ENCODE results near the gene BROX.
A peak's percentile ranks its signal among the peaks of the same experiment; 100 is the strongest.
"Not testable (repeated sequence)": the region's sequence is repeated elsewhere in the genome, so short reads cannot be mapped to it uniquely, and the experiment has no call there.

Gene BROX

DNA sequence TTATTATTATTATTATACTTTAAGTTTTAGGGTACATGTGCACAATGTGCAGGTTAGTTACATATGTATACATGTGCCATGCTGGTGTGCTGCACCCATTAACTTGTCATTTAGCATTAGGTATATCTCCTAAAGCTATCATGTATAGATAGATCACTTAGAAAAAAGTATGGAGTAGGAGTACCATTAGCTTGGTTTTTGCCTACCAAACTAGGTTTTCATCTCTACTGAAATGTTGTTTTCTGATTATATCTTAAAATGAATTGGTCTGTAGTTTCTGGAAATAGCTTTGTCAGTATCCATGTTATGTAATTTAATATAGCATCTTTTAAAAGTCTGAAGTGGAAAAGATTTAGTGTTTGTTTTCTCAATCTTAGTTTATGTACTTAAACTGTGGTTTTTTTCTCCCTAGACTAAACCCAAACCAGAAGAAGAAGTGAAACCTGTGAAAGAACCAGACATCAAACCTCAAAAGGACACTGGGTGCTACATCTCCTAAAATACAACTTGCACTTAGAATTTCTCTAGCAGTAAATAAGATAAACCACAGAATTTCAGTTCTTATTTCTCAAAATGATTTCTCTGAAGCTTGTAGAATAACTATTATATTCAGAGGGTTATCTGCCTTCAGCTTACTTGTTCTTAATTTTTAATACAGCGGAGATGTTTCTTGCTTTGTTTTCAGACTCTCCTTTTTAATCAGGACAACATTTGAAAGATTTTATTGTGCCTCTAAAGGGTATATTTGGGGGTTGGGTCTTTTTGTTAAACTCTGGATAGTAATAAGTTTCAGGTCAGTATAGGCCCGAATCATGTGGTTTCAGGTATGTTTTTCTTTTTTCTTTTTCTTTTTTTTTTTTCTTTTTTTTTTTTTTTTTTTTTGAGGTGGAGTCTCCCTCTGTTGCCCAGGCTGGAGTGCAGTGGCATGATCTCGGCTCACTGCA lies 20.1 kb downstream of the BROX start:
- no peak for DNase-seq

DNA sequence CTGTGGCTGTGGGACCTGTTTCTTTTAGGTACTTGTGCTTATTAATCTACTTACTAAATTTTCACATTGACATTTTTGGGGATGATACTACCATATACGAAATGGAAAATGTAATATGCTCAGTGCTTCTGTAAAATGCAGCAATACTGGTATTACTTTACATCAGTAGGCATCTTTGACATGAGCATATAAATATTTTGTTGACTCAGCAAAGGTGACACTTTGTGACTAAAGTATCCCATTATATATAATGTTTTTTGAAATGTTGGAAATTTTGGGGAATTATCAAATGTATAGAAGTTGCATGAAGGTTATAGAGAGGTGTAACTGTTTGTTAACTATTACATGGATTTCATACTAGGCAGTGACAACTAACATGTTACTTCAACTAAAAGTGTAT lies 22.4 kb downstream of the BROX start:
- no peak for DNase-seq

DNA sequence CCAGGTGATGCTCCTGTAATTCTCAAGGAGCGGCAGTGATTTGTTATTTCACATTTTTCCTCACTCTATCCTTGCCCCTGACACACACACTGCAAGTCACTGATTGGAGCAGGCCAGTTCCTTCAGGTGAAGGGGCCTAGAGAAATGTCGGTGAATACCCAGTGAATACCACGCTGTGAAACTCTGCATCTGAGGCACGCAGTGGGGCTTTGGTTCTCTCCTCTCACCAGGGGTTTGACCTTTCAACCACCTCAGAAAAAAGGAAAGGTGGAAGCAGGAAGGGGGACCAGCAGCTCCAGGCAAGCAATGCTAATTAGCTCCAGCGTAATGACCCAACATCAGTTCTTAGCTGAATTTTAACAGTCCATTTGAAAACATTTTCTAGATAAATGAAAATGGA lies 24.1 kb downstream of the BROX start:
- DNase-seq, result no peak

DNA sequence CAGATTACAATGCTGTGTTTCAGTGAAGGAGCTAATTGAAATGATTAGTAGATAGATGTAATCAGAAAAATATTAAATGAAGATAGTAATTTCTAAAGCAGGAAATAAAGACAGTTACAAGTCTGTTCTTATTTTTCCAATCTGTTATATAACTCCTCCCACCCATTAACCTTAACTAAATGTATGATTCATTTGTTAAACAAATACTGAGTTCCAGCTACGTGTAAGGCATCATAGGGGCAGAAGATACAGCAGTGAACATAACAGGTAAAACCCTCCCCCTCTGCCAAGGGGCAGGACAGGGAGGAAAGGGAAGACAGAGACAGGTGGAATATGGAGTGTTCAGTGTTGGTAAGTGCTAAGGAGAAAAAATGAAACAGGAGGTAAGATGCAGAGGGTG lies 24.6 kb downstream of the BROX start, which contains the start of gene FAM177B:
TSS of gene FAM177B (plus strand) at position 231 of the 400 bp plus-strand sequence. CDS start 9,344 bp downstream, outside the sequence.
- DNase-seq, result no peak

DNA sequence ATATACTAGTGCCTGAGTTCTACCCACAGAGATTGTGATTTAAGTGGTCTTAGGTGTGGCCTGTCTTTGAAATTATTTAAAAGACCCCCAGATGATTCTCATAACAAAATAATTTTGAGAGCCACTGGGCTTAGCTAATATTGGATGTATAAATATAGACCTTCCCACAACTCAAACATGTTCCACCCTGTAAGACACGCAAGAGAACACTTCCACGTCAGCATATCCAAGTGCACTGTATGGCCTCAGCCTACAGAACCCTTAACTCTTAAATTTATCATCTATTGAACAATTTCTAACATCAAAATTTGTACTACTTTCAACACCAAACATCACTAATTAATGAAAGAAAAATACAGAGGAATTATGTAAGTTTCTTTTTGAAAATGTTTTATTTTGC lies 27.1 kb downstream of the BROX start:
- no peak for DNase-seq

DNA sequence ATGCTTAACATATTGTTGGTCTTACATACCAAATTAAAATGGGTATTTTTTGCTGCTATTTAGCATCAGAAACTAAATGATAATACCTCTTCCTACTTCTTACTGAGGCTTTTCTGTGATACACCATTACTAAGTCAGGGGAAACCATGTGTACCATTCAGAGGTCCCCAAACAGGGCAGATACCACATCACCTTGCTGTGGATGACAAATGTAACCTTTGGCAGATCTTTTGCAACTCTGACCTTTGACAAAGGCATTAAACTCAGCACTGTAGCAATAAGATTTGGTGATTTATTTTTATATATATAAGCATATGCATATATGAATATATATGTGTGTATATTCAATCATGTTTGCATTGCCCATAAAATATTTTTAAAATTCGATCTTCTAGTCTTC lies 27.6 kb downstream of the BROX start:
- no peak for DNase-seq

DNA sequence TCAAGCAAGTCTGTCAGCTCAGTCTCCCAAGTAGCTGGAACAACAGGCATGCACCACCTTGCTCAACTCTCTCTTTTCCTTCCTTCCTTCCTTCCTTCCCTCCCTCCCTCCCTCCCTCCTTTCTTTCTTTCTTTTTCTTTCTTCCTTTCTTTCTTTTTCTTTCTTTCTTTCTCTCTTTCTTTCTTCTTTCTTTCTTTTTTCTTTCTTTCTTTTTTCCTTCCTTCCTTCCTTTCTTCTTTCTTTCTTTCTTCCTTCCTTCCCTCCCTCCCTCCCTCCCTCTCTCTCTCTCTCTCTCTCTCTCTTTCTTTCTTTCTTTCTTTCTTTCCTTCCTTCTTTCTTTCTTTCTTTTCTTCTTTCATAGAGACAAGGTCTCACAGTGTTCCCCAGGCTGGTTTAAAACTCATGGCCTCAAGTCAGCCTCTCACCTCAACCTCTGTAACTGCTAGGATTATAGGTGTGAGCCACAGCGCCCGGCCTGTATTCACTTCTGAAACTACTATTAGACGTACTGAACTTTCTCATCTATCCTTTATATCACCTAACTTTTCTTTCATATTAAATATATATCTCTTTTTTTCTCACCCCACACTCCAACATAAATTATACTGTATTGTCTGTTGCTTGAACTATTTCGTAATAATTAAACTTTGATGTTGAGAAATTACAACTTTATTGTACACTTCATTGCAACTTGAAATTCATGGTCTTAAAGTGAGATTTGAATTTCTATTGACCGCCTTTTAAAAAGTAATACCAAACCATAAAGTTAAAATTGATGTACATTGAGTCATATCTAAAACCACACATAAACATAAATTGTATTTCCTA lies 29.5 kb downstream of the BROX start:
- not testable (repeated sequence) for DNase-seq

DNA sequence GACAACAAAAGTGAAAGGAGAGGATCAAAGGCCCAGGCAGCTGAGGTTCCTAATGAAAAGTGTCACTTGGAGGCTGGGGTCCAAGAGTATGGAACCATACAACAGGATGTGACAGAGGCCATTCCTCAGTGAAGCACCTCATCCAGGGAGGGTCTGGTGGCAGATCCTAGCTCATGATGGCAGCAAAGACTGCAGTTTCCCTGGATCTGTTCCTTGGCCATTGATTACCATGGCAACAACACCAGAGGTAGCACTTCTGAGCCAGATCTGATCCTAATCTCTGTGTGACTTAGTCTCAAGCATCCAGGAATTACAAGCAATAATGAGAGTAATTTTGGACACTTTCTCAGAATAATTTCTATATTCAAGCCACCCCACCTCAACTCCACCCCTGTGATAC lies 37.6 kb downstream of the BROX start:
- peak in 1 of 2 experiments; percentile 6 for DNase-seq

DNA sequence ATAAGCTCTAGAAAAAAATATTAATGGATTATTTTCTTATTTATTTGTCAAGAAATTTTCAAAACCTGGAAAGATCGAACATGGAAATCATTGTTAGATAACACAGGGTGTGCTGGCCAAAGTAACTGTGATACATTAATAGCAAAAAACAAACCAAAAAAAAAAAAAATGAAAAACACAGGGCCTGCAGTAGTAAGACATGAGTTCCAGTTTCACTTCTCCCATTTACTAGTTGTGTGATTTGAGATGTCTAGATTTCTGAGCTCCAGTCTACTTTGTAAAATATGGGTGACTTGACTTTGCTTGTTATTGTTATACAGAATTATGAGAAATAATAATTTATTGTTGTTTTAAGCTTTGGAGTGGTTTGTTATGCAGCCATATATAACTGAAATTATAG lies 38.3 kb downstream of the BROX start:
- DNase-seq, result no peak

DNA sequence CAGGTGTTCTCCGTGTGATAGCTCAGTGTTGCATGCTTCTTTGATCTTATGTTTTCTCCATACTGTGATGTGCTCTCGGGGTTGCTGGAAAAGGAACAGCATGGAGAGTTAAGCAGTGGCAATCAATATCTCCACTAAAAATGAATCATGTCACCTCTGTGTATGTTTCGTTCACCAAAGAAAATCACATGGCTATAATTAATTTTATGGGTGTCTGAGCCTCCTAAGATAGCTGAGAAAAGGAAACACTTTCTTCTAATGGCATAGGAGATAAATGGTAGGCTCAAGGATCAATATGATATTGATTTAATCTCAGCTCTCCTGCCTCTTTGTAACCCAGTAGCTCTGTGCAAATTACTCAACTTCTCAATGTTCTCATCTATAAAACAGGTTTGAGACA lies 38.9 kb downstream of the BROX start:
- DNase-seq, result no peak

DNA sequence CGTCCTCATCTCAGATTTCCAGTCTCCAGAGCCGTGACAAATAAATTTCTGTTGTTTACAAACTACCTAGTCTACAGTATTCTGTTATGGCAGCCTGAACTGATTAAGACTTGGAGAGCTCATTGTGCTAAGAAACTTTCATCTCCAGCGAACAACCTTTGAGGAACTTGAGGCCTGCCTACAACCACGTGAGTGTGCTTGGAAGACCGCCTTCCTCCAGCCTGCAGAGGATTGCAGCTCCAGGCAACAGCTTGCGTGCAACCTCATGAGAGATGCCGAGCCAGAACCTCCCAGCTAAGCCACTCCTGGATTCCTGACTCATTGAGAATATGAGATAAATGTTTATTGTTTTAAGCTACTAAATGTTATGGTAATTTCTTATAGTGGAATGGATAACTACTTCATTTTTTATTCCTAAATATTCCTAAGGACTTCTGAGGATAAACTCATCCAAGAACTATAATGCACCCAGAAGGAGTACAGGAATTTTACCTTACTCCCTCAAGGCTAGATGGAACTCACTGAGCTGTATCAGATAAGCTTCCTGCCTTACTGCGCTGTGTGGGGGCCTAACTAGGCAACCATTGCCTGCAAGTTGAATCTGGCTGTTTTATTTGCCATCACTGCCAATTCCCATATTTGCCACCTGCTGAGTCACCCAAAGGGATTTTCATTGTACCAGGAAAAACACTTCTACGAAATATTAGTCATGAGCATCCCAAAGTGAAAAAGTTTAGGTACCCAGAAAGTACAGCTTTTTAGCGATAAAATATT lies 42.2 kb downstream of the BROX start:
- no peak for DNase-seq

DNA sequence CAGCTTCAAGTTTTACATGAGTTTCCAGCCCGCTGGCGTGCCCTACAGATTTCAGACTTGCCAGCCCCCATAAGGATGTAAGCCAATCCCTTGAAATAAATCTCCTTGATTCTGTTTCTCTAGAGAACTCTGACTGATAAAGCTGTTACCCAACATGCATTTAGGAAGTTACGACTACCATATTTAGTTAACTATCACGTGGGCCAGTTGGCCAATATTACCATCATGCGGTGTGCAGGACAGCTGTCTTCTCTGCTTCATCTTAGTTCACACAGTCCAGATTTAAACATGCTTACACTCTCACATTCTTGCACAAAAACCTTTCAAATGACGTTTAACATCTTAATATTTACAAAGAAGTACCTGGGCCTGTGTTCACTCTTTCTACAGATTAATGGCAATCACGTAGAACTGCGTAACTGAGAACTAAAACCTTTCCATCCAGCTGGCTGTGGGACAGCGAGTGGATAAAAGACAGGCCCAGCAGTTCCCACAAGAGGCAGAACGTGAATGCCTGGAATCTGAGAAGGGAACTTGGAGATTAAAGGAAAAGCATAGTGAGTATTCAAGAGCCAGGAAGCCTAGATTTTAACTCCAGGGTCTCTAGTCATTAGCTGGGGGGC lies 45.4 kb downstream of the BROX start:
- DNase-seq, result no peak

DNA sequence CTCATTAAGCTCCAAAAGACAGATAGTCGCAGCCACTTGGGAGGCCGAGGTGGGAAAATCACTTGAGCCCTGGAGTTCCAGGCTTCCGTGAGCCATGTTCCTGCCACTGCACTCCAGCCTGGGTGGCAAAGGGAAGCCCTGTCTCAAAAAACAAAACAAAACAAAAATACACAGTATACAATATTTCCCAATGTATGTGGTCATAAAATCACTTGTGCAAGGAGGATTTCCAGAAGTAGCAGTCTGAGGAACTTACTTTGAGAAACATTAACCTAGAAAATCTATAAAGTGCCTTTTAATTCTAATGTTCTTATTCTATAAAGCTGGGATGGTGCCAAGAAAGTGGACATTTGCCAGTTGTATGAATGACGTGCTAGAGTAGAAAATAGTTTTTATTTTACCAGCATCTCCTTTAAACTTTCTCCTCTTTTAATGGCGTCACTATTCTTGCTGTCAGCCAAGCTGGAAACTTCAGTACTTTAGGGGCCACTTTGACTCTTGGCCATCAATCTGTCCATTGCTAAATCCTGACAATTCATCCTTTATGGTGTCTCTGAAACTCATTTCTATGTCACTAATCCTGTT lies 47.2 kb downstream of the BROX start:
- DNase-seq, result no peak

DNA sequence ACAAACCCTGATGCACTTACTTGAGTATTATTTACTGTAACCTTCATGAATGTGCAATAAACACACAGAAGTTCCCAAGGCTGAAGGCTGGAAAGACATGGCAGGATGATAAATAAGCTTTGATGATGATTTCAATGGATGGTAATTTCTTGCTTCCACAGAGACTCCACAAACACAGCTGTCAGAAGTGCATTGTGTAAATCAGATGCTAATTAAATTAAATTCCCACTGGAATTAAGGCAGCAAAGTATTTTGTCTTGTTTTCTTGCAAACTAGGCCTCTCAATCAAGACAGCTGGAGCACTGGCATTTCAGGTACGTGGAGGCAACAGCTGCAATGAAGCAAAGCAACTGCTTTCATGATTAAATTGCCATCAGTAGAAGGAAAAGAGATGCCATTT lies 48.7 kb downstream of the BROX start:
- DNase-seq, result peak; percentile 64 to 75

DNA sequence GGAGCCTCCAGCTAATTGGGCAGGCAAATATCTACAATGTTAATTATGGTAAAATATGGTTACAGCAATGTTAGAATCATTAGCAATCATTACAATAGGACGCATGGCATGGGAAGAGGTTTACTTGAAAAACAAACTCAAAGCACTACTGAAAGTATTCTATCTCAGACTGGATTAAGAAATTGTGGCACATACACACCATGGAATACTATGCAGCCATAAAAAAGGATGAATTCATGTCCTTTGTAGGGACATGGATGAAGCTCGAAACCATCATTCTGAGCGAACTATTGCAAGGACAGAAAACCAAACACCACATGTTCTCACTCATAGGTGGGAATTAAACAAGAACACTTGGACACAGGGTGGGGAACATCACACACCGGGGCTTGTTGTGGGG lies 49.8 kb downstream of the BROX start:
- not testable (repeated sequence) for DNase-seq

DNA sequence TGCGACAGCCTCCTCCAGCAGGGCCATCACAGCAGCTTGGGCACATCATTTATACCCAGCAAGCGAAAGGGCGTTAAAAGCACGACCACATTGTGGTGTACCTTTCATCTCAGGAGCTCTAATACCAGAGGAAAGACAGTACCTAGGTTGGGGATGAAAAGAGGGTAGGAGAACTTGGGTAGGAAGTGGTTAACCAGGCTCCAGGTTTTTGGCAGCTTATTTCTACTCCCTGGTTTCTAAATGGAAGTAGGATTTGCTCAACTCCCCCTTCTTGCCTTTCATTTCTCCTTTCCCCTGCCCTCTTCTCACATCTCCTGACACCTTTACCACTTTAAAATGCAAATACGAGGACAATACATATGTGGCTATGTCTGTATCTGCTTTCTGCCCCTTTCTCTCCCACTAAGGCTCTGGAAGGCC lies 54.8 kb downstream of the BROX start:
- DNase-seq, result no peak

DNA sequence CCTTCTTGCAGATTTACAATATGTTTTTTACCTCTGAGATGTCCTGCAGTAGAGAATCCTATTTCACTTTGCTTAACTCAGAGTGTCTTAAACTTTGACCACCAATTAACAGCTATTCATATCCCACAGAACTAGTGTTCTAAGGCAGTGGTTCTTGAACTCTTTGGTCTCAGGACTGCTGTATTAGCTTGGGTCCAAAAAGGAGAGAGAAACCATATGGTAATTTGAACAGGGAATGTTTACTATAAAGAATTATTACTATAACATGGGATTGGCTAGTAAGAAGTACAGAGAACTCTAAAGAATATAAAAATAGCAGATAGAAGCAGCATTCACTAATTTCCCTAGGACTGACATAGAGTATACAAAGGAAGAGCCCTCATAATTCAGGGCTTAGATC lies 56.2 kb downstream of the BROX start:
- no peak for DNase-seq

DNA sequence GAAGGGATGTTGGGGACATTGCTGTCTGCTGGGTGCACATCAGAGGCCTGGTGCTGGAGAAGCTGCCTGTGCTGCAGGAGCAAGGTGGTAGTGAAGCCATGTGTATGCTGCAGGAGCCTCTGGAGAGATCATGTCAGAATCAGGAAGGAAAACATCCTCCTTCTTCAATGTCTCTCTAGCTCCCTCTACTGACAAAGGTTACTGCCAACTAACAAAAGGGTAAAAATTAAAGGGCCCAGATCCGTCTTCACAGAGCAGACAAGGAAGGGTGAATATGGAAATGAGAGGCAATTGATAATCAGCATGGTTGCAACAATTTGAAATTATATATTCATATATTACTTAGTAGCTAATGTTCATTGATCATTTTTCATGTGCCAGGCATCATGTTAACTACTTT lies 56.8 kb downstream of the BROX start:
- no peak for DNase-seq

DNA sequence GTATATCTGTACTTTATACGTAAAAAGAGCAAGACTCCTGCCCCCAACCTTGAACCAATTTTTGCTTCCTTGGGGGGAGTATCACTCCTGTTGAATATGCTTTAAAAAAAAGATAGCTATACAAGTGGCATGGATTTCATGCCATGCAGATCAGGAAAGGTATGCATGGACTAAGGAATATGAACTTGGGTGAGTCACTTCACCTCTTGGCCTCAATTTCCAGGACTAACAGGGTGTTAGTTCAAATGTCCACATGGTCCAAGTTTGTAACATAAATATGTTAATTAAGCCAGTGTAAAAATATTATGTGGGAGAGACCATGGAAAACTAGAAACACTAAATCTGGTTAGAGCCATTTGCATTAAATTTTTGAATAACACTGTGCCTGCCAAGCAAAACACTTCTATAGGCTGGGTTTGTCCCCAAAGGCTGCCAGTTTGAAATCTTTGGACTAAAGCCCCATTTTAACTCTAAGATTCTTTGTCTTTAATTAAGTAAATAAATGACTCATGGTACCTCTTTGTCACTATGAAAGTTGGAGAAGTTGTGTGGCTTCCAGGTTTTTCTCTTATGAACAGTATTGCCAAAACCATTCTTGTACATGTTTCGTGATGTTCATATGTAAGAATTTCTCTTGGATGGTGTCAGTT lies 57.7 kb downstream of the BROX start:
- DNase-seq, result no peak

DNA sequence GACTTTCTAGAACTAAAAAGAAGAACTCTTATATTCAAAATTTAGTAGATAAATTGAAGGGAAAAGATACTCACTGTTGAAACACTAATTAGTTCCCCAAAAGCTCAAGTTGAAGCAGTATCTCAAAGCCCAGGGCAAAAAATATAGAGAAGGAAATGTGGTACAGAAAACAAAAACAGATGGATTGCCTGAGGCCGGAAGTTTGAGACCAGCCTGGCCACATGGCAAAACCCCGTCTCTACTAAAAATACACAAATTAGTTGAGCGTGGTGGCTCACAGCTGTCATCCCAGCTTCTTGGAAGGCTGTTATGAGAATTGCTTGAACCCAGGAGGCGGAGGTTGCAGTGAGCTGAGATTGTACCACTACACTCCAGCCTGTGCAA lies 60.6 kb downstream of the BROX start:
- no peak for DNase-seq

DNA sequence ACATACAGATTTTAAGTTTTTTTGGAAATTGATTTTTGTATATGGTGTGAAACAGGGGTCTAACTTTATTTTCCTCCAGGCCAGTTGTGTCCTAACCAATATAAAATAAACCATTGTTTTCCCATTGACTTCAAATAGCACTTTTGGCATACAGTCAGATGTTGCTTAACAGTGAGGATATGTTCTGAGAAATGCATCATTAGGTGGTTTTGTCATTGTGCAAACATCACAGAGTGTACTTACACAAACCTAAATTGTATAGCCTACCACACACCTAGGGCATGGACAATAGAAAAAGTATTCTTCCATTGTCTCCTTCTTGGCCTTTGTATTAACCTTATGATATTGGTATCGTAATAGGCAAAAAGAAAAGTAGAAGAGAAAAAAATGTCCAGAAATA lies 65.1 kb downstream of the BROX start:
- peak; percentile 67 to 89 for DNase-seq

DNA sequence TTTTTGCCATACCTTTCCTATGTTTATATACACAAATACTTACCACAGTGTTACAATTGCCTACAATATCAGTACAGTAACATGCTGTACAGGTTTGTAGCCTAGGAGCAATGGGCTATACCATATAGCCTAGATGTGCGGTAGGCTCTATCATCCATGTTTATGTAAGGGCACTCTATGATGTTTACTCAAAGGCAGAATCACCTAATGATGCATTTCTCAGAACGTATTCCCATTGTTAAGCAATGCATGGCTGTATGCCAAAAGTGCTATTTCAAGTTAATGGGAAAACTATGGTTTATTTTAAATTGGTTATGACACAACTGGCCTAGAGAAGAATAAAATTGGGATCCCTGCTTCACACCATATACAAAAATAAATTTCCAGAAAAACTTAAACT lies 65.6 kb downstream of the BROX start:
- DNase-seq, result peak; percentile 73 to 97

All from NCI-H1930 (cell line).